GM18520 (cell line): Measurements from ENCODE around the gene JARID2.

ENCODE experiments used
- ATAC-seq: cut with Tn5 transposase; IDR thresholded peaks from one replicate; pipeline ENCODE4 v1.9.1; 2021; ENCODE audit not compliant: unreplicated experiment

Gene JARID2

DNA sequence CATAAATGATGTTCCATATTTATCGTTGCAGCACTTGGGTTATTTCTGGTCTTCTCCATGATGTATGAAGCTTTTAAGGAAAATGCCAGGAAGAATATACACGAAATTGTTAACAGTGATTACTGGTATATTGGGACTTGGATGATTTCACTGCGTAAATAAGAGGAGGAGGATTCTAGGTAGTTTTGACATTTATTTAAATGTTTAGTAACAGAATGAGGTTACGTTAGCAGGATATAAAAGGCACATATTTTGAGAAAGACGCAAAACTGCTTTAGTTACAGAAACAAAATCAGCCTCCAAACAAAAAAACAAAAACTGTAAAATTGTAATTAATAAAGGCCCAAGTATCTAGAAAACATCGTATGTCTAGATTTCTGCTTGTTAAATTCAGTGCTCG, 147.7 kb downstream of the JARID2 start:
- ATAC-seq = no peak

DNA sequence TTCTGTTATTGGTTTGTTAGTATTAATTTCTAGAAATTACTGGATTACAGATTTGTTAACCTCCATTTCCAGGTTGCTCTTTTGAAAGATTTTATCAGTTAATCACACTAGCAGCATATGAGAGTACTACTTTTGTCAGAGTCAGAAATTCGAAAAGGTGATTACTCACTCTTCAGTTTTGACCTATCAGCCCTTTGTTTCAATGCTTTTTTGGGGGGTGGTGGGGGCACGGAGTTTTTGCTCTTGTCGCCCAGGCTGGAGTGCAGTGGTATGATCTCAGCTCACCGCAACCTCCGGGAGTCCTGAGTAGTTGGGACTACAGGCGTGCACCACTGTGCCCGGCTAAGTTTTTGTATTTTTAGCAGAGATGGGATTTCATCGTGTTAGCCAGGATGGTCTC, 149.2 kb downstream of the JARID2 start:
- no peak for ATAC-seq

DNA sequence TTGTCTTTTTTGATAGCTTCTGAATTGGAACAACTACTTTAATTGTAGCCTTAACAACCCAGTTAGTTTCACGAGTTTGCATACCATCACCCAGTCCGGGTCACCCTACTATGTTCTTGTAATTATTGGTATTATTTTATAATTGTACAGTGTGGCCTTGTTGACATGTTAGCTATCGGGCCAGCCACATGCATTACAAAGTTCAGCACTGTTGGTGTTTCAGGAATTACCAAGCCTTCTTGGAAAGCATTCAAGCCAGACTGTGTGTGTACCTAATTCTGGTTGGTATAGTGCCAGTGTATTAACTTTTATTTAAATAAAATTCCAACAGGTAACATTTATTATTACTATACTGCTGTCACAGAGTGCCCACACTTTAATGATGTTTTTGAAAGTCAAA, 150.9 kb downstream of the JARID2 start:
- no peak for ATAC-seq

DNA sequence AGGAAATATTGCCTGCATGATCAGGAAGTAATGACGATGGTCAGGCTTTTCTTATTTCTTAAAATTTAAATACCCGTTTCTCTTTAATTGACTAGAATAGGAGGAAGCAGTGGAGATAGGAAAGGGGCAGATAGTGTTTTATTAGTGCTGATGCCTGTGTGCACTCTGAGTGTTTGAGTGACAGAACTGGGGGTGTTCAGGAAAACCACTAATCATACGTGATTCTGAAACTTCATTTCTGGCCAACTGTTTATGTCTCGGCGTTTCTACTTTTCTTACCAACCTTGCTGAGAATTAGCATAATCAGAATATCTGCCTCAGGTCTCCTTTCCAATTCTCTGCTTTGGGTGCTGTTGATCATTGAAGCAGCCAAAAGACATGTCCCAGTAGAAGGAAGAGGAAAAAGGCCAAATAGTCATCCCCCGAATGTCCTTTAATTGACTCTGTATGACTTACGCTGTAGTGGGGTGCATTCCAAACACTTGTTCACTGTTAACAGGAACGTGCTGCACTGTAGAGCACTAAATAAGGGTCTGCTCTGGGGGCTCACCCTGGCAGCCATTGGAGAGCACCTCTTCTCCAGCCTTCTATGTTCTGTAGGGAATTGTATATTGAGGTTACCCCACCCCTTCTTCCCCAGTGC, 152.9 kb downstream of the JARID2 start:
- peak; percentile 46 for ATAC-seq

DNA sequence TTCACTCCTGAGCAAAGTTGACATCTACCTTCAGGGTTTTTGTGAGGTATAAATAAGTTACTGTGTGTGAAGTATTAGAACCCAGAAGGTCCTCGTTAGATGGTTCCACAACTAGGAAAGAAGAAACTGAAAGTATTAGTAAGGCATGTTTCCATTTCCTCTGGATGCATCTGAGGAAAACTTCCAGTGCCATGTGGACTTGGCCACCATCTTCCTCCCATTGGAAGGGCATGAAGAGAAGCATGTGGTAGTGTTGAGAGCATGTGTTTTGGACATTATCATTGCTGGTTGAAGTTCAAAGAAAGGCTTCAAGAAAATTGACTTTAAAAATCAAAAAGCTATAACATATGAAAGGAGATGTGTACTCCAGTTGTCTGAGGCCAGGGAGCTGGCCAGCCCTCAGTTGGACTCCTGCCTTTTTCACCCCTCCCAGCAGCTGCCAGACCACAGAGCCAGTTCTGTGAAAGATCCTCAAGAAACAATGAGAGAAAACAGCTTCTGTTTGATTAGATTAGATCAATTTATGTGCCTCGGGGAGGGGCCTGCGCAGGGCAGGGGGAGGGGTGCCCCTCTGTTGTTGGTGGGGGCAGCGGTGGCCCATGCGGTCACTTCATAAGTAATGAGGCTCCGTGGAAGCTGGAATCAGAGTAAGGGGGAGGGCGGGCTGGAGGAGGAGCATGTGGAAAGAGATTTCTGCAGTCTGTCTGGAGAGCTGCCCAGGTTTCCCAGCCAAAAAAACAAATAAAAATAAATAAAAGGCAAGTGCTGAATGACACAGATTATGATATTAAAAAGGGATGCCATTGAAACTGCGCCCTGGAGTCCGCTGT, 154.0 kb downstream of the JARID2 start:
- ATAC-seq = no peak

DNA sequence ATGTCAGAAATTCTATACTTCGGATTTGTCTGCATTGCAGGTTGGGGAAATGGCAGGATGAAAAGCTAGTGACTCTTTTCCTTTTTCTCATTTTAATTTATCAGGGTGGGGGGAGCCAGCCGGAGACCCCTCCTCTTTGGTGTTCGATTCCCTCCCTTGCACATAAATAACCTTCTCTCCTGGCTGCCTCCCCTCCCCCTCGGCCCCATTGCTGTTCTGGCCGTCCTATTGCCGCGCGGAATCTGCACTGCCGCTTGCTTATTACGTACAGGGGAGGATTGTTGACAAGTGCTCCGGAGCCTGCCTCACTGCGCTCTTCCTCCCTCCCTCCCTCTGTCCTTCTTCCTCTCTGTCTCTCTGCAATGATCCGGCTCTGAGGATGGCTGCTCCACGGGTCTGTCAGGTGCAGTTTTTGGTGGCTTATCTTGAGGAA, 154.7 kb downstream of the JARID2 start:
- no peak for ATAC-seq

DNA sequence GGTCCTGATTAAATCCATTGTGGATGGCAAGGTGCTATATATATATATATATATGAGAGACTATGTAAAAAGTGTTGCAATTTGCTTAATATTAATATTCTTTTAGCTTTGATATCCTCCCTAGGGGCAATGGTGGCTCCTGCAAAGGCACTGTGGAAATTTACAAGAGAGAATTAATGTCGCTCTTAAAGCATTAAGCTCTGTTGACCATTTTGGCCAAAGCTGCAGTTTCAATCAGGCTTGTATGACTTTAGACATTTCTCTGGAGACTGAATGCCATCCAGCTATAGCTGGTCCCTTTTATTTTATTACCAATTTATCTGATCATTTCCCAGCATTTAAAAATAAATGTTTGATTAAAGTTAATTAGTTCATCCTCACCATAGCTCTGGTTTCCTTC, 155.3 kb downstream of the JARID2 start:
- ATAC-seq = no peak

DNA sequence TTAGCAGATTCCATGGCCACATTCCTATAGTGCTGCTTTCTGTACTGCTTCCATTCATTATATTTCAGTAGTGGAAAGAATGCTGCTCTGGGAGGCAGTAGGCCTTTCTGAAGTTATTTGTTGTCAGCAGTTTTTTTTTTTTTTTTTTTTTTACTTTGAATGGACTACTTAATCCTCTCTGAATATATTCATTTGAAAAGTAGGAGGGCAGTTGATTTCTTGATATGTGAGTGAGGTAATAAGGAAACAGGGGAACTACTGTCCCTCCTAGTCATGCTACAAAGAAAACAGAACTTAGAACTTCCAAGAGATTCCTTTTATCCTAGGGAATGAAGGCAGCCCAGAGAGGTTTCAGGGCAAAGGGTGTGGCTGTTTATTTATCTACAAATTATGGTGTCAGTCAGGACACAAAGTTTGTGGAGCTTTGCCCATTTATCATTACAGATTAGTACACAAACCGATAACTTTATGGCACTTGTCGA, 155.9 kb downstream of the JARID2 start:
- ATAC-seq = no peak

DNA sequence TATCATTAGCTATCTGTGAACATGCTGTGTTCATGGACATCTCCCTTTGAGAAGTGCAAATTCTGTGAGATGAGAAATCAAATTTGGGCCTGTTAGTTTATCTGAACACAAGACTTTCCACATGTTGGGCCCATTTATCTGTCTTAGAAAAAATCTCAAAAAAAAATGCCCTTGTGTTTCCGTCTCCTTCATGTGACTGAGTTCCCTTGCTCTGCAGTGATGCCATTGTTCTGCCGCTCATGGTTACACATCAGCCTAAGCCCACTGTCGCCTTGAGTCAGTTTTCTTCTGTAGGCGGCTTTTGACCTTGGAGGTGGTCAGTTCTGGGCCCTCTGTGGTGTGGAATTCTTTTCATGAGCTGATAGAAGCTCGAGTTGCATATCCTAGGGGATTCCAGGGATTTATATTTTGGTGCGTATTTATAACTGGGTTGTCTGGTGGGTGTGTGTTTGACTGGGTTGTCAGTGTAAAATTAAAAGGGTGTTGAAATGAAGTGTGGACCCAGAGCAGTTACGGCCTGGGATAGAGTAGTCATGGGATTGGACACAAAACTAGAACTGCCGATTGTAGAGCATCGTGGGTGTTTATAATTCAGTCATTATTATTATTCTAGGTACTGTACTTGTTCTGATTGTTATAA, 156.7 kb downstream of the JARID2 start:
- ATAC-seq = no peak

DNA sequence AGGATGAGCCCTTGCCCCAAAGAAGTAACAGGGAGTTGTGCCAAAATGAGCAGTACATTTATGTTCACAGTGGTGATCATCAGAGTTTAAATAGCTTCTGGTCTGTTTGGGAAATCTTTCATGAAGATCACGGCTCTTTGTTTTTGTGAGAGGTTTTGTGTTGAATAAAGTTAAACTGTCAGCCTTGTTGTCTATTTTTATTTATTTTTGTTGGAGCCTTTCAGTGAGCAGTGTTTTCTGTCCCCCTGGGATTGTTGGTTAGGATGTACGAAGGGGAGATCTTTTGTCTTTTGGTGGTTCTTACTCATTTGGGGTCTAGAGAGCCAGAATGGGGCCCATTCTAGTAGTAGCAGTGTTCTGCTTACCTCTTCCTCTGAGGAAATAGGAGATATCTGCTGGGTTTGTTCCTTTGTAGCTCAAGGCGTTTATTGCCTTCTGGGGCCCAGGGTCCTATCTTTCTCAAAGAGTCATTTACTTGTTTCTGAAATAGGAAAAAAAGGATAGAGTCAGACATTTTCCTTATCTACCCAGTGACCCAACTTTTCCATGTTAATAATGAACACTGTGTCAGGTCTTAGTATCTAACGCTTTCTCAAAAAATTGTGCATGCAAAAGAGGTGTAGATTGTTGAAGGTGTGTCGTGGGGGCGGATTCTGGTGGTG, 157.4 kb downstream of the JARID2 start:
- no peak for ATAC-seq

DNA sequence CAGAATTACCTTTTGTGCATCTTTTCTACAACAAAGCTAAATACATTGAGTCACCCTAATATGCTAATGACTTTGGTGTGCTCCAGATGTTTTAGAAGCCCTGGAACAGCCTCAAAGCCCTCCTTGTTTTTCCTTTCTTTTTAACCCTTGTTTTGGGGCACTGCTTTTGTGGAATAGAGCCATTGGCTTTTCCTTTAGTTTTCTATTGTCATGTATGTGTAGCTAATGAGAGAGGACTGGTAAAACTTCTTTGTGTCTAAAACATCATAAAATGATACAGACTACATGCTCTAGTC, 158.8 kb downstream of the JARID2 start:
- ATAC-seq = no peak

DNA sequence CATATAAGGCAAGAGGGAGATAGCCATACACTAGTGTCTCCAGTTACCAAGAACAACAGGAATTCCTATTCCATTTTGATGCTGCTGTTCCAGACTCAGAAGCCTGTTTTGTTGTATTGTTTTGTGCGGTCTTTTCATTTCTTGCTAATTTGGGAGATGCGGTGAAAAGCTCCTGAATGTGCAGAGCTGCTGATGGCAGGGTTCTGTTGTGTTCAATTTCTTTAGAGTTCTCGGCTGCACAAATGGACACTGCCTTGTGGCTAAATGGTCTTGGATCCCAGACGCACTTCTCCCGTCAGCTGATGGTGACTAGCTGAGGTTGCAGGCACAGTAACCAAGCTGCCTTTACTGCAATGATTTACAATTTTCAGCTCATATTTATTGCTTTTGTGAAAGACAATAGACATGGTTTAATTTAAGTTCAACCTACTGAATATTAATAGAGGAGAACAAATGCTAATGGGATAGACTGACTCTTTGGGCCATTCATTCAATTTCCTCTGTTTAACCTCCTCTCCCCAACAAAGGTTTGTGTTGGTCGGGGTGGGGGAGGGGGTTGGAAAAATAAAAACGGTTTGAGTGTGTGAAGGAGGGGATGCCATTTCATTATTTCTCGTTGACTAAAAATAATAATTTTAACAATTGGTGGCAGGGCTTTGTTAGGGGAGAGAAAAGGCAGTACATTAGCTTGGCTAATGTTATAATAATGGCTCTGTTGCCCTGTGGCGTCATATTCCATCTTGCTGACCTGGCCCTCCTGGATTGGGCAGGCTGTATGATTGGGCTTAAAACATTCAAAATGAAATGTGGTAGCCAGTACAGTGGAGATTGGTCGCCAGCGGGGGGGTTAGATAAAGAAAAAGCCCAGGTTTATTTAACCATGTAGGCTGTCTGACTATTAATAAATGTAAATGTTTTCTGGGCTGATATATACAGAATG, 159.5 kb downstream of the JARID2 start:
- ATAC-seq = no peak

DNA sequence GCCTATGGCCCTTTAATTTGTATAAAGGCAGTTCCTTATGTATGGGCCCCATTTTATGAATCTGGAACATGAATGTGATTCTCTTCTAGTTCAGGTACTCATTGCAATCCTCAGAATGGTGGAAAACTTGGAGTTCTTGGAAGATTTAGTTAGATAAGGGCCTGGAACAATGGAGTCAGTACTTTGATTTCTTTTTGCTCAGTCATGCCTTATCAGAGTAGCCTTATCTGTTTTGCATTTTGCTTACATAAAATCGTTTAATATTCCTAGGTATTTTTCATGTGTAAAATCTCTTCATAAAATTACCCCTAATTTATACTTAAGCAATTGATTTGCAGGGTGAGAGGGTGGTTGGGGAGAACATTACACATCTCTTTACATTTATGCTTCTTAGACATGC, 160.6 kb downstream of the JARID2 start:
- no peak for ATAC-seq

DNA sequence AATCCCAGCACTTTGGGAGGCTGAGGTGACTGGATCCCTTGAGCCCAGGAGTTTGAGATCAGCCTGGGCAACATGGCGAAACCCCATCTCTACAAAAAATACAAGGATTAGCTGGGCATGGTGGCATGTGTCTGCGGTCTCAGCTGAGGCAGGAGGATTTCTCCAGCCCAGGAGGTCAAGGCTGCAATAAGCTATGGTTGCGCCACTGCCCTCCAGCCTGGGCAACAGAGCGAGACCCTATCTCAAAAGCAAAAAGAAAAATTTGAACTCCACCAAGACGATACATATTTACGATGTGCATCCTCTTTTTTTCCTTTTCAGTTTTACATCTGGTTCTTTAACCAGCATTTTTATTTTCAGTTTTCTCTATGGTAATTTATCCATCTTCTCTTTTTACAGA, 162.1 kb downstream of the JARID2 start:
- ATAC-seq = no peak

DNA sequence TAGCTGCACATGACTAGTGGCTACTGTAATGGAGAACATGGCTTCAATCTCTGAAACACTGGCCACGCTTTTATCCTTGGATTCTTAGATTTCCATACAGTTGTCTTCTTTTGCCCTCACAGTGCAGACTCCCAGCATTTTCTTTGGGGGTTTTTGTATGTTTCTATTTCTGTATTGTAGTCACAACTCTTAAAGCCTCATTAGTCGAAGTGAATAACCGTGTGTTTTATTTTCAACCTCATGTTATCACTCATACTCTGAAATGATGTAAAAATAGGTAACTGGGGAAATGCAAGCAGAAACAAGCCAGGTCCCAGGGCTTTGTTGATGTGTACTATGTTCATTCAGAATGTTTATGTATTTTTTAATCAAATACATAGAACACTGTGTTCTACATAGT, 162.9 kb downstream of the JARID2 start:
- ATAC-seq = no peak

DNA sequence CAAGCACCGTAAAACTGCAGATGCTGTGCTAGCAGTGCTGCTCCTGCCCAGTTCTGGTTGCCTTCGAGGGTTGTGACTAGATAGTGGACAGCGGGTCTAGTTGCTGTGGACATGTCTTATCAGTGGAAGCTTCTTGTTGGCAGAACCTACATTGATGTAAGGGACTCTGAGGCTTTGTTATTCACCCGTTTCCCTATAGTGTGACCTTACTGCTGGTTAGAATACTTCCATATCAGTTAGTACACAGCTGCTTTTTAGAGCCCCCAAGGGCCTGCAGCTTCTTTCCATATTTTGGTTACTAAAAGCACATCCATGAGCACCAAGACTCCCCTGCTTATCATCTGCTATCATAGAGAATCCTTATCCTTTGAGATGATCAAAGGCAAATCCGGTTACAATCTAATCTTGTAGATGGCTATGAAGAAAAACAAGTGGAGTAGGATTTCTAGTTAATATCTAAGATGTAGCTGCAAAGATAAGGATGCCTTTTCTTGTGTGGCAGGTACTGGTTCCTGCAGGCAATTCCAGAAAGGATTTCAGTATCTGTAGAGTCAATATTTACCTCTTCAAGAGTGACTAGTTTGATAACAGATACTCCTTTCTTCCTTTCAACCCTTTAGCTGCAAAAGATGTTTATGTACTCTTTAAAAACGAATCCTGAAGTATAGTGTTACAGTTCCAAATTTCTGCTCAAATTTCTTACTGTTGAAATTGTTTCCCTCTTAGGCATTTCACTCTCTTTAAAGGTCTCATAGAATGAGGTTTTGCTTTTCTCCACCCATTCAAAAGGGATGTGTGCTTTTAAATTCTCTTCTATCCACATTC, 163.6 kb downstream of the JARID2 start:
- ATAC-seq = no peak

DNA sequence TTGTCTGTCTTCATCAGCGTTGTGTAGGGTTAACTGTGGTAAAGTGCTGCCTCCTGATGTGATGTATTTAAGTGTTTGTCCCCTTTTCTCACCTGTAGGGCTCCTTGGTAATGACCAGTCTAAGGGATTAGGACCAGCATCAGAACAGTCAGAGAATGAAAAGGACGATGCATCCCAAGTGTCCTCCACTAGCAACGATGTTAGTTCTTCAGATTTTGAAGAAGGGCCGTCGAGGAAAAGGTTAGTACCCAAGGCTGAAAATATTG, 164.2 kb downstream of the JARID2 start:
- no peak for ATAC-seq

DNA sequence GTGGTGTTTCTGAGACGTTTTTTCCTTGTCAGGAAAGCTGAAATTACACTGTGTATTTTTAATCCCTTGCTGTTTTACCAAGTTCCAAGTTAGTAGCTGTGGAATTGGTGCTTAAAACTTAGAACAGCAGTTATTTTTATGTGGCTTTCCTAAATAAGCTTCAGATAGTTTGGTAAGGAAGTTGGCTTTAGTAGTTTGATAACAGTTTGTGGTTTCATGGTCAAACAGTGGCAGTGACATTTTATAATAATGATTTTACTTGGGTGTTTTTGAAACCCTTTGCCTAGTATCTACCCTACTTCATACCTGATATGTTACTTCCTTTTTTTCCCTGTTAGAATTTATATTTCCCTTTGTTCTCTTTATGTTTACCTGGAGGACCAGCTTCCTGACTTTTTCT, 164.9 kb downstream of the JARID2 start:
- ATAC-seq = no peak

DNA sequence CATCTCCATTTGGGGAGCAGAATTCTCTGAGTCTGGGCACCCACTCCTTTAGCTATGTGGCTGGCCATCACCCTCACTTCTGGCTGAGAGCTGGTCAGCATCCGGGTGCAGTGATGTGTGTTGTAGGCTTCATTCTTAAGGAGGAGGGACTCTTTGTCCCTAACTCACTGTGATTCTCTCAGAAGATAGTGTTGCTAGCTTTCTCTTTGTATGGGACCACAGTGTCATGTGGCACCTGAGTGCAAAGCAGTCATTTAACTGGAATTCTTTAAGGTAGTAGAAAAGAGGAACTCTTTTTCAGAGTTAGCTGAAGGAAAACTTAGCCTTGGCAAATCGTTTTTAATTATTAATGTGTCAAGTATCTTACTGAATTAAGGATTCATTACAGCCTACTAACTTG, 165.9 kb downstream of the JARID2 start:
- ATAC-seq = no peak

DNA sequence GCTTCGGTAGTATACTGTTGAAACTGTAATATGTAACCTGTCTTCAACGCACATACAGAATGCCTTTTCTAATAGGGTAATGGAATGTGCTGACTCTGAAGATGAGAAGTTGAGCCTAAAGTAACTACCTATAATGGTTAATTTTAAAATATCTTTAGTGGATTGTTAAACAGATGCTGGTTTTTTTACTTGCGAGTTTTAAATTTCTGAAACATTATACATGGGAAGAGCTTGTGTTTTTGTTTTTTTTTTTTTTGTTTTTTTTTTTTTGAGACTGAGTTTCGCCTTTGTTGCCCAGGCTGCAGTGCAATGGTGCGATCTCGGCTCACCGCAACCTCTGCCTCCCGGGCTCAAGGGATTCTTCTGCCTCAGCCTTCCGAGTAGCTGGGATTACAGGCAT, 166.9 kb downstream of the JARID2 start:
- ATAC-seq = no peak
